H1 (cell line): ENCODE measurements around the gene RFFL. TPM values are rescaled to one million over a fixed set of nuclear protein-coding genes. Genes with fewer than 3 reads are reported as not detected.

Source experiments
- CTCF ChIA-PET: fragments of 300-600 bp; sonication (Branson Sonifier 250); formaldehyde crosslinking; loops from one replicate; lab custom pipeline; 2021; ENCODE audit not compliant: partially characterized antibody; lab: Charles Lee
- POLR2A ChIA-PET: fragments of 300-600 bp; sonication (Branson Sonifier 250); formaldehyde crosslinking; loops from one replicate; lab custom pipeline; 2021; ENCODE audit warnings: inconsistent platforms; ENCODE audit not compliant: partially characterized antibody; lab: Charles Lee
- DNase-seq, 2 experiments: peaks; one replicate each; pipeline versions ENCODE4 v3.0.0 to v3.0.0-alpha.2; 2010 to 2022; ENCODE audit warnings: low spot score in 2 of 2, low read depth in 1 of 2, mixed read lengths in 1 of 2
- FAIRE-seq: peaks from 2 replicates; lab custom pipeline; 2011; peaks lifted over from hg19 to GRCh38; lab: Jason Lieb, UNC
- H2AFZ ChIP-seq: 2 replicates; pipeline ENCODE4 v1.8.1; 2012; ENCODE audit warnings: low read length, inconsistent platforms
- H2AK5ac ChIP-seq: 2 replicates; pipeline ENCODE4 v1.6.1; 2013; ENCODE audit warnings: low read depth, low read length
- H2BK120ac ChIP-seq: replicated peaks from 2 replicates; pipeline ENCODE3; 2013; ENCODE audit warnings: low read depth, low read length, inconsistent platforms
- H2BK12ac ChIP-seq: 2 replicates; pipeline ENCODE4 v1.6.1; 2013; ENCODE audit warnings: low read depth, low read length
- H2BK15ac ChIP-seq: 2 replicates; pipeline ENCODE4 v1.6.1; 2013; ENCODE audit warnings: low read length
- H2BK20ac ChIP-seq: 2 replicates; pipeline ENCODE4 v1.6.1; 2013; ENCODE audit warnings: low read length
- H2BK5ac ChIP-seq: 2 replicates; pipeline ENCODE4 v1.6.1; 2013; ENCODE audit warnings: low read depth, low read length
- H3K14ac ChIP-seq: 2 replicates; pipeline ENCODE4 v1.6.1; 2013; ENCODE audit warnings: inconsistent platforms; ENCODE audit not compliant: insufficient read length
- H3K18ac ChIP-seq: 2 replicates; pipeline ENCODE4 v1.6.1; 2013; ENCODE audit warnings: low read length; ENCODE audit errors: extremely low read depth
- H3K23ac ChIP-seq: 2 replicates; pipeline ENCODE4 v1.6.1; 2013; ENCODE audit warnings: inconsistent platforms; ENCODE audit not compliant: insufficient read length
- H3K23me2 ChIP-seq: 2 replicates; pipeline ENCODE4 v1.6.1; 2013; ENCODE audit warnings: low read depth, low read length
- H3K27ac ChIP-seq: 2 replicates; pipeline ENCODE4 v1.6.1; 2011; ENCODE audit warnings: low read depth, low read length, inconsistent platforms
- H3K27me3 ChIP-seq, 4 experiments: replicated peaks in 1 of 4; 1 replicate in 1 of 4; 2 replicates in 3 of 4; pipeline versions ENCODE4 v1.6.1 to v1.8.1; 2011 to 2013; ENCODE audit warnings: low read length in 3 of 4, mild to moderate bottlenecking in 3 of 4, inconsistent platforms in 2 of 4, mixed read lengths in 2 of 4, moderate library complexity in 1 of 4; ENCODE audit not compliant: control insufficient read depth in 3 of 4, insufficient read depth in 3 of 4; ENCODE audit errors: extremely low read depth in 1 of 4
- H3K36me3 ChIP-seq, 4 experiments: 2 replicates each; pipeline versions ENCODE4 v1.6.1 to v1.8.1; 2011 to 2013; ENCODE audit warnings: mild to moderate bottlenecking in 4 of 4, low read length in 3 of 4, moderate library complexity in 2 of 4, control low read depth in 1 of 4, inconsistent platforms in 1 of 4; ENCODE audit not compliant: insufficient read depth in 4 of 4, control insufficient read depth in 2 of 4
- H3K4ac ChIP-seq: replicated peaks from 2 replicates; pipeline ENCODE3; 2013; ENCODE audit warnings: low read length, low read depth, mixed read lengths, inconsistent platforms; ENCODE audit not compliant: insufficient read length
- H3K4me1 ChIP-seq, 4 experiments: replicated peaks in 1 of 4; 1 replicate in 1 of 4; 2 replicates in 3 of 4; pipeline versions ENCODE4 v1.6.1 to v1.8.1; 2011 to 2013; ENCODE audit warnings: low read length in 3 of 4, inconsistent platforms in 2 of 4, mixed read lengths in 1 of 4; ENCODE audit not compliant: insufficient read depth in 4 of 4, control insufficient read depth in 3 of 4
- H3K4me2 ChIP-seq, 2 experiments: 2 replicates each; pipeline versions ENCODE4 v1.6.1 to v1.8.1; 2011 to 2013; ENCODE audit warnings: low read depth in 2 of 2, low read length in 2 of 2, control low read depth in 1 of 2, inconsistent platforms in 1 of 2, mild to moderate bottlenecking in 1 of 2; ENCODE audit not compliant: insufficient read depth in 1 of 2
- H3K4me3 ChIP-seq, 4 experiments: fragments of 200-600, 300-600 bp in 1 of 4; sonication (generic), shearing (Covaris generic), sonication (Bioruptor Twin) in 1 of 4; 2 replicates each; pipeline versions ENCODE4 v1.5.1 to v1.8.1; 2011 to 2016; ENCODE audit warnings: low read length in 4 of 4, low read depth in 3 of 4, control low read depth in 2 of 4, inconsistent platforms in 2 of 4, mild to moderate bottlenecking in 2 of 4, mixed read lengths in 1 of 4, moderate library complexity in 1 of 4; ENCODE audit not compliant: insufficient read depth in 2 of 4; ENCODE audit errors: extremely low read depth in 1 of 4
- H3K56ac ChIP-seq: replicated peaks from 2 replicates; pipeline ENCODE3; 2013; ENCODE audit warnings: low read depth, mild to moderate bottlenecking, mixed read lengths, low read length, inconsistent platforms; ENCODE audit not compliant: insufficient read length
- H3K79me1 ChIP-seq: 2 replicates; pipeline ENCODE4 v1.6.1; 2013; ENCODE audit warnings: low read depth, low read length, control low read depth
- H3K79me2 ChIP-seq, 2 experiments: 2 replicates each; pipeline versions ENCODE4 v1.6.1 to v1.8.1; 2012 to 2013; ENCODE audit warnings: low read length in 2 of 2, mild to moderate bottlenecking in 2 of 2, inconsistent platforms in 1 of 2; ENCODE audit not compliant: insufficient read depth in 2 of 2, control insufficient read depth in 1 of 2
- H3K9ac ChIP-seq, 4 experiments: replicated peaks in 1 of 4; 1 replicate in 1 of 4; 2 replicates in 3 of 4; pipeline versions ENCODE4 v1.6.1 to v1.8.1; 2011 to 2013; ENCODE audit warnings: low read depth in 3 of 4, low read length in 3 of 4, control low read depth in 2 of 4, mild to moderate bottlenecking in 2 of 4, moderate library complexity in 2 of 4, inconsistent platforms in 1 of 4; ENCODE audit errors: extremely low read depth in 1 of 4
- H3K9me3 ChIP-seq, 2 experiments: 2 replicates each; pipeline versions ENCODE4 v1.6.1 to v1.8.1; 2012 to 2013; ENCODE audit warnings: mild to moderate bottlenecking in 2 of 2, moderate library complexity in 2 of 2, control low read depth in 1 of 2, inconsistent platforms in 1 of 2, low read depth in 1 of 2, low read length in 1 of 2, mixed read lengths in 1 of 2; ENCODE audit not compliant: insufficient read depth in 2 of 2
- H4K20me1 ChIP-seq, 2 experiments: replicated peaks in 1 of 2; 2 replicates each; pipeline versions ENCODE3 to v1.8.1; 2011 to 2013; ENCODE audit warnings: inconsistent platforms in 2 of 2, low read length in 2 of 2, mild to moderate bottlenecking in 1 of 2; ENCODE audit not compliant: insufficient read depth in 2 of 2, control insufficient read depth in 1 of 2
- H4K5ac ChIP-seq: 2 replicates; pipeline ENCODE4 v1.6.1; 2013; ENCODE audit warnings: low read length, low read depth, mixed read lengths, inconsistent platforms; ENCODE audit not compliant: insufficient read length
- H4K8ac ChIP-seq: 2 replicates; pipeline ENCODE4 v1.8.0; 2013; ENCODE audit warnings: mild to moderate bottlenecking, moderate library complexity, low read length, inconsistent platforms; ENCODE audit not compliant: insufficient read depth; ENCODE audit errors: extremely low read depth
- H4K91ac ChIP-seq: replicated peaks from 2 replicates; pipeline ENCODE3; 2013; ENCODE audit warnings: low read length, mixed read lengths, inconsistent platforms; ENCODE audit not compliant: insufficient read length
- FOSL1 ChIP-seq: IDR thresholded peaks from 2 replicates; pipeline ENCODE4 v1.6.1; 2011; ENCODE audit warnings: mild to moderate bottlenecking, low read depth, low read length, moderate library complexity; ENCODE audit not compliant: insufficient read depth
- GABPA ChIP-seq: IDR thresholded peaks from 2 replicates; pipeline ENCODE4 v1.6.1; 2011; ENCODE audit warnings: mild to moderate bottlenecking, low read length, moderate library complexity, borderline replicate concordance; ENCODE audit not compliant: insufficient read depth
- JUN ChIP-seq: IDR thresholded peaks from 2 replicates; pipeline ENCODE4 v1.6.1; 2011; ENCODE audit warnings: low read depth, mild to moderate bottlenecking, improper control_type of control experiment, low read length
- KDM1A ChIP-seq: fragments of 200-600, 300-600 bp; sonication (generic); IDR thresholded peaks from 2 replicates; pipeline ENCODE4 v1.7.1; 2016; ENCODE audit warnings: mild to moderate bottlenecking, low read length, borderline replicate concordance
- NRF1 ChIP-seq: IDR thresholded peaks from 2 replicates; pipeline ENCODE4 v1.6.1; 2011; ENCODE audit warnings: mild to moderate bottlenecking, low read depth, low read length, improper control_type of control experiment
- POU5F1 ChIP-seq: IDR thresholded peaks from 2 replicates; pipeline ENCODE4 v1.6.1; 2011; ENCODE audit warnings: low read depth, mild to moderate bottlenecking, low read length, moderate library complexity
- RBBP5 ChIP-seq: IDR thresholded peaks from 2 replicates; pipeline ENCODE4 v1.7.1; 2012; ENCODE audit warnings: low read depth, mild to moderate bottlenecking, inconsistent platforms, low read length, moderate library complexity, borderline replicate concordance
- RXRA ChIP-seq: IDR thresholded peaks from 2 replicates; pipeline ENCODE4 v1.6.1; 2011; ENCODE audit warnings: low read depth, mild to moderate bottlenecking, low read length, moderate library complexity; ENCODE audit not compliant: insufficient read depth
- SIN3A ChIP-seq, 2 experiments: IDR thresholded peaks in 1 of 2; conservative IDR thresholded peaks in 1 of 2; 2 replicates each; pipeline ENCODE4 v1.6.1; 2011 to 2012; ENCODE audit warnings: low read length in 2 of 2, improper control_type of control experiment in 1 of 2, low read depth in 1 of 2, mild to moderate bottlenecking in 1 of 2
- WGBS, 2 experiments: shearing (Covaris generic) in 1 of 2; methylation state at CpG; one replicate each; pipeline versions ENCODE4 v1.1.6 to v1.1.7; 2013 to 2015; ENCODE audit warnings: low lambda C conversion rate in 2 of 2, mixed read lengths in 2 of 2, inconsistent platforms in 1 of 2, low coverage in 1 of 2, missing lambda C conversion rate in 1 of 2; ENCODE audit not compliant: insufficient replicate concordance in 2 of 2, insufficient coverage in 1 of 2, insufficient read length in 1 of 2; ENCODE audit errors: extremely low coverage in 1 of 2, missing lambda C conversion rate in 1 of 2; 5-methylcytosine and 5-hydroxymethylcytosine counted together
- polyA plus RNA-seq, 7 experiments: library from polyadenylated mRNA; depleted of rRNA in 3 of 7; stranded (reverse) in 5 of 7; unstranded in 2 of 7; fragments of >200 nt in 5 of 7; fragments of 200-250 nt in 2 of 7; gene quantifications; 1 replicate in 5 of 7; 2 replicates in 1 of 7; 4 replicates in 1 of 7; pipeline versions ENCODE4 v1.2.1 to v1.2.3, GENCODE V29; 2011 to 2013; ENCODE audit warnings: missing spikeins in 2 of 7, mixed read lengths in 2 of 7
- total RNA-seq: library from RNA; stranded (reverse); fragmentation: NEBNext Ultra II Directional; extraction: Animal tissue kit (Norgen Biotek cat#: 25700); gene quantifications from 2 replicates; pipeline ENCODE4 v1.2.1, GENCODE V29; 2021

The RFFL gene
- total and polyA plus RNA-seq, 2 of the 8 experiments (the other 6 are each of a cell fraction or from before 2014, with no cell fraction given), result 14.0 to 24.5 TPM

GRCh38 chr17:35097776-35098175 lies 34.3 kb upstream of the RFFL start:
- H2BK5ac ChIP-seq, result no peak overlapping the region; the same call in 1 of the 2 replicates
- CTCF ChIA-PET, result no interaction called here
- H3K4me3 ChIP-seq, result no peak overlapping the region
- no peaks in the 10 kb centered on the region for H4K20me1 ChIP-seq
- H3K23ac ChIP-seq, result no peak overlapping the region
- DNase-seq (no peak), FAIRE-seq (no peak)
- H2BK20ac ChIP-seq, result no peak overlapping the region
- H3K14ac ChIP-seq, result no peak overlapping the region
- H3K36me3 ChIP-seq, result peaks cover 0 to 5% (median 4%) of the 10 kb centered on the region in 4 experiments; a peak in 4 of 8 replicates
- H3K27me3 ChIP-seq, result no peaks in the 10 kb centered on the region
- H3K9ac ChIP-seq, result no peak overlapping the region; a peak in 1 of 7 replicates
- POLR2A ChIA-PET, result interaction anchor here (0.7 to 1.8 kb wide), 7 partner anchors 8 to 98 kb away, joined by 3 to 6 read pairs (median 3); no protein-coding TSS in a partner anchor
- H2AFZ ChIP-seq, result no peak overlapping the region
- H3K4me2 ChIP-seq, result no peak overlapping the region
- no peak overlapping the region for H3K4ac ChIP-seq
- no peaks in the 10 kb centered on the region for H3K23me2 ChIP-seq
- H4K8ac ChIP-seq, result no peak overlapping the region
- WGBS, 2 experiments, result 88% methylated on average over 2 of the region's 2 CpGs; no CpG with 5 or more reads in 1 of the 2 experiments
- no peak overlapping the region for H4K5ac ChIP-seq
- H3K9me3 ChIP-seq, result no peaks in the 10 kb centered on the region
- no peak overlapping the region for H2BK12ac ChIP-seq
- H2BK120ac ChIP-seq, result no peak overlapping the region
- no peaks in the 10 kb centered on the region for H3K79me2 ChIP-seq
- no peak overlapping the region for H3K56ac ChIP-seq
- peaks cover 0 to 2% (median 0%) of the 10 kb centered on the region in 4 experiments; a peak in 1 of 7 replicates for H3K4me1 ChIP-seq
- H2BK15ac ChIP-seq, result 0 out of 2 replicates have a peak overlapping the region, but pooled peaks have one; percentile 92
- 0 out of 2 replicates have a peak overlapping the region, but pooled peaks have one; percentile 13 for H2AK5ac ChIP-seq
- no peak overlapping the region for H3K27ac ChIP-seq
- H3K79me1 ChIP-seq, result no peaks in the 10 kb centered on the region
- no peak overlapping the region for H4K91ac ChIP-seq
- no peak overlapping the region for H3K18ac ChIP-seq
- TF ChIP-seq GABPA (no peak), JUN (no peak), FOSL1 (no peak), KDM1A (no peak), POU5F1 (no peak), NRF1 (no peak), RBBP5 (no peak), SIN3A (conservative IDR thresholded peaks at IDR 0.05 in 1 of 2, IDR thresholded peaks at IDR 0.05 in 1 of 2; ENCODE audit: low read depth in 1 of 2, low read length in 2 of 2) (no peak), RXRA (no peak)
